Trophoblast cell (in vitro differentiated cells and primary cell): ENCODE measurements around the gene FNDC3B.
A peak's percentile ranks its signal among the peaks of the same experiment; 100 is the strongest.

ENCODE experiments used
- DNase-seq, 2 donors: peaks; one replicate each; pipeline ENCODE4 v3.0.0-alpha.2; 2016
- H2AFZ ChIP-seq: 2 replicates; pipeline ENCODE4 v1.6.1; 2013; ENCODE audit warnings: low read length, moderate library complexity, mild to moderate bottlenecking; ENCODE audit not compliant: insufficient read depth, poor library complexity
- H2AK5ac ChIP-seq: 2 replicates; pipeline ENCODE4 v1.6.1; 2013; ENCODE audit warnings: mild to moderate bottlenecking, low read length
- H2BK120ac ChIP-seq: 2 replicates; pipeline ENCODE4 v1.6.1; 2013; ENCODE audit warnings: low read length, mild to moderate bottlenecking, moderate library complexity; ENCODE audit not compliant: insufficient read depth, poor library complexity
- H2BK12ac ChIP-seq: 2 replicates; pipeline ENCODE4 v1.6.1; 2013; ENCODE audit warnings: mild to moderate bottlenecking, low read length, moderate library complexity
- H2BK5ac ChIP-seq: 2 replicates; pipeline ENCODE4 v1.6.1; 2013; ENCODE audit warnings: low read length, low read depth, moderate library complexity, mild to moderate bottlenecking; ENCODE audit not compliant: poor library complexity
- H3K14ac ChIP-seq: 2 replicates; pipeline ENCODE4 v1.6.1; 2013; ENCODE audit warnings: mild to moderate bottlenecking, low read length
- H3K18ac ChIP-seq: 2 replicates; pipeline ENCODE4 v1.6.1; 2013; ENCODE audit warnings: mild to moderate bottlenecking, low read length
- H3K23ac ChIP-seq: 2 replicates; pipeline ENCODE4 v1.6.1; 2013; ENCODE audit warnings: low read length
- H3K27ac ChIP-seq: 2 replicates; pipeline ENCODE4 v1.5.1; 2013; ENCODE audit warnings: low read depth, mild to moderate bottlenecking, inconsistent platforms, low read length, moderate library complexity
- H3K27me3 ChIP-seq: 2 replicates; pipeline ENCODE4 v1.6.1; 2013; ENCODE audit warnings: inconsistent platforms, mild to moderate bottlenecking, low read length, moderate library complexity; ENCODE audit not compliant: insufficient read depth
- H3K36me3 ChIP-seq, 2 experiments: 1 replicate in 1 of 2; 2 replicates in 1 of 2; pipeline ENCODE4 v1.6.1; 2013; ENCODE audit warnings: low read length in 2 of 2, mild to moderate bottlenecking in 2 of 2, moderate library complexity in 1 of 2; ENCODE audit not compliant: insufficient read depth in 2 of 2, control insufficient read depth in 1 of 2
- H3K4ac ChIP-seq: 2 replicates; pipeline ENCODE4 v1.6.1; 2013; ENCODE audit warnings: low read depth, mild to moderate bottlenecking, low read length, moderate library complexity
- H3K4me1 ChIP-seq, 2 experiments: 1 replicate in 1 of 2; 2 replicates in 1 of 2; pipeline ENCODE4 v1.6.1; 2013; ENCODE audit warnings: low read length in 2 of 2, mild to moderate bottlenecking in 2 of 2, moderate library complexity in 1 of 2; ENCODE audit not compliant: insufficient read depth in 2 of 2, control insufficient read depth in 1 of 2
- H3K4me2 ChIP-seq: 2 replicates; pipeline ENCODE4 v1.6.1; 2013; ENCODE audit warnings: inconsistent platforms, mild to moderate bottlenecking, low read length, moderate library complexity
- H3K4me3 ChIP-seq: 2 replicates; pipeline ENCODE4 v1.5.1; 2013; ENCODE audit warnings: mild to moderate bottlenecking, low read depth, low read length, inconsistent platforms
- H3K79me1 ChIP-seq: one replicate; pipeline ENCODE4 v1.6.1; 2013; ENCODE audit warnings: low read length
- H3K79me2 ChIP-seq: 2 replicates; pipeline ENCODE4 v1.6.1; 2013; ENCODE audit warnings: low read length, mild to moderate bottlenecking; ENCODE audit not compliant: control insufficient read depth, insufficient read depth, poor library complexity
- H3K9ac ChIP-seq: 2 replicates; pipeline ENCODE4 v1.6.1; 2013; ENCODE audit warnings: mild to moderate bottlenecking, low read length
- H3K9me3 ChIP-seq: 2 replicates; pipeline ENCODE4 v1.6.1; 2013; ENCODE audit warnings: low read depth, mild to moderate bottlenecking, control low read depth, inconsistent platforms, low read length; ENCODE audit not compliant: insufficient read depth
- H4K12ac ChIP-seq: 2 replicates; pipeline ENCODE4 v1.6.1; 2013; ENCODE audit warnings: low read depth, mild to moderate bottlenecking, low read length, moderate library complexity
- H4K8ac ChIP-seq: 2 replicates; pipeline ENCODE4 v1.6.1; 2013; ENCODE audit warnings: low read depth, mild to moderate bottlenecking, low read length, moderate library complexity
- H4K91ac ChIP-seq: one replicate; pipeline ENCODE4 v1.6.1; 2013; ENCODE audit warnings: low read depth, mild to moderate bottlenecking, low read length, moderate library complexity
- WGBS: extraction: QIAGEN DNeasy Blood & Tissue Kit; methylation state at CpG from one replicate; pipeline ENCODE4 v1.1.7; 2013; ENCODE audit warnings: missing lambda C conversion rate; ENCODE audit not compliant: insufficient read length, insufficient coverage; ENCODE audit errors: extremely low coverage; 5-methylcytosine and 5-hydroxymethylcytosine counted together

Gene FNDC3B

DNA sequence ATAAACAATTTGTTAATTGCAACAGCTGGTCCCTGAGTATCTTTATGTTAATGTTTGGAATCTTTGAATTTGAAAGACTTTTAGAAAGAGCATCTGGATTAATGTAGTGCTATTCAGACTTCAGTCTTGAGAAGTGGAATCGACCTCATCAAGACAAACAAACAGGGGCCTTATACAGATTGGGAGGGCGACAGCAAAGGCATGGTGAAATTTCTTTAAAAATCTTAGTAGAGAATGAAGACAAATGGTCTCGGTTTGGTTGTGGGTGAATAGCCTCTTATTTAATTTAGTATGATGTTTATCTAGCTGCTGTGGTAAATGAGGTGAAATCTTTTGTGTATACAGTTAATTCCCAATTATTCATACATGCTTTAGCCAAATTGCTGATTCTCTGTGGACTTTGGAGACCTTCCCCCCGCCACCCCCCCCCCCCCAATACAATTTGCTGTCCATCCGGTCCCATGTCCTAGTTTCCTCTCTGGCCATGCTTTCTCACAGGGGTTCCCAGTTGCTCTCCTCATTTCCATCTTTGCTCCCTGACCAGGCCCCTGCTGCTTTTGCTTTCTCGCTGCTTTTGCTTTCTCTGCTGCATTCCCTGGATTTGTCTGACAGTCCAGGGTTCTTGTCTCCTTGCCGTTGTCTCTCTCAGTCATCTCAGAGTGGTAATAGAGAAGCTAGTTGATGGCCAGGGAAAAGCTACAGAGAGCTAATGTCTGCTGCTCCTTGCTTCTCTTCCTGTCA lies 135.3 kb downstream of the FNDC3B start:
- WGBS, result no CpG with 5 or more reads among the region's 7 CpGs
- no peak overlapping the region for H3K14ac ChIP-seq

DNA sequence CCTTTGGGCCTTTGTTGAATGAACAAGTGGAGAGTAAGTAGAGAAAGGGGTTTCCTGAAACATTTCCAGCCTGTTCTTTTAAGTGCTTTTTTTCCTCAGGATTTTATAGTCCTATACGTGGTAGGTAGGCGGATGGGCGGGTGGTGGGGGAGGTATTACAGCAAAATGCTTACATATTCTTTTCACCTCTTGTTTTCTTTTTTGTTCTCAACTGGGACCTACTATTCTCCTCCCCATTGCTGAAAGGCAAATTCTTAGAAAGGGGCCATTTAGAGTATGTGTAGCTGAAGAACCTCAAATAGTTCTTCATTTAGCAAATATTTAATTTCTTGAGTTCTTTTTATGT lies 135.8 kb downstream of the FNDC3B start:
- Histone ChIP-seq H3K4me3 (no peak overlapping the region), H2BK120ac (no peak overlapping the region), H3K79me1 (no peaks in the 10 kb centered on the region), H3K4me1 (peaks cover under 1 to 5% of the 10 kb centered on the region in 2 experiments), H3K4ac (peak overlapping the region; percentile 8), H3K9me3 (no peaks in the 10 kb centered on the region), H3K79me2 (peaks cover 2% of the 10 kb centered on the region), H3K27ac (no peak overlapping the region), H4K12ac (no peak overlapping the region), H2AFZ (no peak overlapping the region), H4K91ac (no peak overlapping the region), H3K9ac (no peak overlapping the region), H2AK5ac (no peak overlapping the region), H3K36me3 (no peaks in the 10 kb centered on the region), H4K8ac (no peak overlapping the region), H3K27me3 (no peaks in the 10 kb centered on the region), H3K14ac (no peak overlapping the region), H3K18ac (no peak overlapping the region), H2BK5ac (no peak overlapping the region), H2BK12ac (no peak overlapping the region), H3K23ac (no peak overlapping the region), H3K4me2 (no peak overlapping the region)
- no CpG with 5 or more reads among the region's 3 CpGs for WGBS
- DNase-seq, result no peak

More for the DNA sequence above, 135.3 kb downstream of the FNDC3B start:
- Histone ChIP-seq H3K36me3 (no peaks in the 10 kb centered on the region), H3K9me3 (no peaks in the 10 kb centered on the region), H2BK12ac (no peak overlapping the region), H3K4ac (peak overlapping the region; percentile 8), H2AK5ac (no peak overlapping the region), H3K27me3 (no peaks in the 10 kb centered on the region), H3K27ac (no peak overlapping the region), H3K4me1 (peaks cover 2 to 6% of the 10 kb centered on the region in 2 experiments), H3K18ac (no peak overlapping the region), H3K4me3 (no peak overlapping the region), H3K23ac (no peak overlapping the region), H3K79me2 (peaks cover 4% of the 10 kb centered on the region), H3K4me2 (no peak overlapping the region), H2BK120ac (no peak overlapping the region), H4K12ac (no peak overlapping the region), H2AFZ (no peak overlapping the region), H3K79me1 (no peaks in the 10 kb centered on the region), H4K91ac (no peak overlapping the region), H4K8ac (no peak overlapping the region), H3K9ac (no peak overlapping the region), H2BK5ac (no peak overlapping the region)
- DNase-seq, result no peak

DNA sequence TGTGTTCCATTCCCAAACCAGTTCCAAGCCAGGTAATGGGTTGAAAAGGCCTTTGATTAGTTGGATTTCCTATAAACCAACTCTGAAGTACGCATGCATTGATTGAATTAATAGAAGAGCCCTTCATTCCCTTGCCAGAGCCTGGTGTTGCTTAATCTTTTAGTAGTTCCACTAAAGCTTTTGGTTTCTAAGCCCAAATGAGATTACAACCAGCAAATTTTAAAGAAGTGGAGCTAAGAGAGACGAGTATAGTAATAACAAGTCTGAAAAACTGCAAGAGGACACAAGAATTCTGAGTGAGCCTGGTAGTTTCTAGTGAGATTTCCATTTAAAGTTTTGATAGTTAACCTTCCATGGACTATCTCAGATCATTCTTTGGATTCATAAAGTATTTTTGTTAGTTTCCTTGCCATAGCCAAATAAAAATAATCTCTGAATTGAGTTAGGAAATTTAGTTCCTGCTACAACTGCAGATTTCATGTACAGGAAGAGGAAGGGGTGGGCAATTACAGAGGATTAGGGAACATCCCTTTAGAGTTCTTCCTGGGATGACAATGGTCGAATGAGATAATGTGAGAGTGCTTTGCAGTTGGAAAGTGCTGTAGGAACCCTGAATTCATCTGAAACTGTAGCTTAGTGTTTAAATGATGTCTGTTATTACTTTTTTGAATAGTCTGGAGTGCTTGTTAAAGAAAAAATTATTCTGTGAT lies 136.8 kb downstream of the FNDC3B start:
- DNase-seq, result no peak
- WGBS, result no CpG with 5 or more reads among the region's 3 CpGs
- Histone ChIP-seq H3K9me3 (no peaks in the 10 kb centered on the region), H2BK12ac (no peak overlapping the region), H2AFZ (no peak overlapping the region), H3K4me2 (no peak overlapping the region), H2BK120ac (no peak overlapping the region), H3K18ac (no peak overlapping the region), H3K14ac (no peak overlapping the region), H3K4me1 (peaks cover 0 to 3% of the 10 kb centered on the region in 2 experiments), H2BK5ac (no peak overlapping the region), H3K79me2 (peaks cover 2% of the 10 kb centered on the region), H4K8ac (no peak overlapping the region), H2AK5ac (no peak overlapping the region), H3K4me3 (no peak overlapping the region), H3K27me3 (no peaks in the 10 kb centered on the region), H3K23ac (no peak overlapping the region), H3K4ac (no peak overlapping the region), H4K91ac (no peak overlapping the region), H4K12ac (no peak overlapping the region), H3K79me1 (no peaks in the 10 kb centered on the region), H3K36me3 (no peaks in the 10 kb centered on the region), H3K9ac (no peak overlapping the region), H3K27ac (no peak overlapping the region)

DNA sequence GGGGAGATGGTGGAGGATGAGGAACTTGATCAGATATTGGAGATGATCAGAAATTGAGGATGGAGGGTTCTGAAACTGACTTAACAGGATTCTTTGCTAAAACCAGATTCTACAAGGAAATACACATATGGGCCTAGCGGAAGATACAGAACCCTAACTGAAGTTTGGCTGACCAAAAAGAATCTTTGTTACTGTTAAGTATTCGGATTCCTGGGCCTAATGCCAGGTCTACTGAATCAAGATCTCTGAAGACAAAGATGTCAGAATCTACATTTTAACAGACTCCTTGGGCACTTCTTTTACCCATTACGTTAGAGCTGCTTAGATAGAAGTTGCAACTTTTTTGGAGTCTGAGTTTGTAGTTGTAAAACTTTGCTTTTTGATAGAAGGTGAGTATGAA lies 137.7 kb downstream of the FNDC3B start:
- H3K18ac ChIP-seq, result no peak overlapping the region
- no peak overlapping the region for H3K27ac ChIP-seq
- H3K9ac ChIP-seq, result no peak overlapping the region
- no CpG with 5 or more reads among the region's 3 CpGs for WGBS
- no peak overlapping the region for H3K4me3 ChIP-seq
- H2AFZ ChIP-seq, result no peak overlapping the region
- H4K8ac ChIP-seq, result no peak overlapping the region
- H3K4me1 ChIP-seq, result peaks cover 2 to 6% of the 10 kb centered on the region in 2 experiments
- no peak for DNase-seq
- H3K79me2 ChIP-seq, result peaks cover 2% of the 10 kb centered on the region
- H2BK12ac ChIP-seq, result no peak overlapping the region
- H4K12ac ChIP-seq, result no peak overlapping the region
- no peak overlapping the region for H3K23ac ChIP-seq
- H3K79me1 ChIP-seq, result no peaks in the 10 kb centered on the region
- H3K14ac ChIP-seq, result no peak overlapping the region
- H2AK5ac ChIP-seq, result no peak overlapping the region
- H4K91ac ChIP-seq, result no peak overlapping the region
- H3K9me3 ChIP-seq, result no peaks in the 10 kb centered on the region
- H3K4ac ChIP-seq, result no peak overlapping the region
- no peaks in the 10 kb centered on the region for H3K36me3 ChIP-seq
- no peak overlapping the region for H2BK120ac ChIP-seq
- H3K27me3 ChIP-seq, result no peaks in the 10 kb centered on the region
- no peak overlapping the region for H3K4me2 ChIP-seq
- no peak overlapping the region for H2BK5ac ChIP-seq
